KG1 (cell line): ENCODE data around the gene ZFHX3.

Experiments
- DNase-seq: peaks from one replicate; lab custom pipeline; 2025; lab: John Stamatoyannopoulos, UW

Gene ZFHX3

DNA sequence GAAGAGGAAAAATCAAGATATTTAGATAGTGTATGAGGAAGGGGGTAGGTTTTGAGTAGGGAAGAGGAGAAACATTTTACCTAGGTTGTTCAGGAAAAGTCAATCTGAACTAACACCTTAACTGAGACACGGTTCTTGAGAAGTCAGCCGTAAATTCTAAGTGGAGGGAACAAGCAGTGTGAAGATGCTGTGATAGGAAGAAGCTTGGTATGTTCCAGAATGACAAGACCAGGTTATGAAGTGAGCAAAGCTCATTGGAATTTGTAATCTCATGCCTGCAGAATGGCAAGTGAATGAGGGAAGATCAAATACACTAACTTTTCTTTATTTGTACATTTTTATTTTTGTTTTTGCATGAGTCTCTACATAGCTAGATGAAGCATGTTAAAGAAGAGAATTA, 307.6 kb downstream of the ZFHX3 start:
- no peak for DNase-seq

DNA sequence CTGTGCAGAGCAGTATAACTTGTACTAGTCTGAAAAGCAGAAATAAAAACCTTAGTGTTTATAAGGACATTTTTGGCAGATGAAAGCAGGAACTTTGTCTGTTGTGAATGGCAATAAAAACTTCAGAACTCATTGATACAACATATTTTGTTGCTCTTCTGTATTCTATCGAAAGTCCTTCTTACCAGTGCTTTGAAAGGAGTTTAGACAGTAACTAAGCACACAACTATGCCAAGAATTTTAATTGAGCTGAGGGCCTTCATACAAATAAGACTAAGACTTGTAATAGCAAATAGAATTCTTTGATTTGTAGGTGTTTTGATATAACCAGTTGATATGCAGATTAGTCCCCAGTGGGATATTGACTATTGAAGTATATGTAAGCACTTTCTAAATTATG, 308.4 kb downstream of the ZFHX3 start:
- DNase-seq = no peak

DNA sequence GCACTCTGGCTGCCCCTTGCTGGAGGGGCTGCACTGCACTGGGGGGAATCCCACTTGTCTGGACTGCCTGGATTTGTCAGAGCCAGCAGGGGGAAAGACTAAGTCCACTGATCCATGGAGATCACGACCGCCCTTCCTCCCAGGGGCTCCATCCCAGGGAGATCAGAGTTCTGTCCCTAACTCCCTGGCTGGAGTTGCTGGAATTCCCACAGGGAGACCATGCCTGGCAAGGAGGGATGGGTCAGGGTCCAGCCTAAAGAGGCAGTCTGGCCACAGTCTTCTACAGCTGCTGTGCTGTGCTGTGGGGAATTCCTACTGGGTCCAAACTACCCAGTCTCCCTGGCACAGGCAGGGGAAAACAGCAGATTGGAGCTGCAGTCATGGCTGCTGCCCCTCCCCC, 311.9 kb downstream of the ZFHX3 start:
- no peak for DNase-seq
